Stimulated activated CD8-positive, alpha-beta memory T cell treated with anti-CD3 and anti-CD28 coated beads, Interleukin-7, amount 100 ng/mL, for 48 hours (primary cell): ENCODE measurements around the gene SPAG8.

Experiments used
- DNase-seq, 2 donors: peaks; one replicate each; pipeline ENCODE4 v3.0.0-alpha.2; 2020; ENCODE audit warnings: low read depth in 1 of 2; ENCODE audit errors: extremely low read depth in 1 of 2

SPAG8 gene

GRCh38 chr9:35840881-35841644 is 29.0 kb upstream of the SPAG8 start:
- DNase-seq = no peak

- DNase-seq = no peak
These were observed 27.9 kb upstream of the SPAG8 start for GRCh38 chr9:35839926-35840325.

GRCh38 chr9:35836595-35836994 is 24.5 kb upstream of the SPAG8 start:
- DNase-seq = no peak

DNA sequence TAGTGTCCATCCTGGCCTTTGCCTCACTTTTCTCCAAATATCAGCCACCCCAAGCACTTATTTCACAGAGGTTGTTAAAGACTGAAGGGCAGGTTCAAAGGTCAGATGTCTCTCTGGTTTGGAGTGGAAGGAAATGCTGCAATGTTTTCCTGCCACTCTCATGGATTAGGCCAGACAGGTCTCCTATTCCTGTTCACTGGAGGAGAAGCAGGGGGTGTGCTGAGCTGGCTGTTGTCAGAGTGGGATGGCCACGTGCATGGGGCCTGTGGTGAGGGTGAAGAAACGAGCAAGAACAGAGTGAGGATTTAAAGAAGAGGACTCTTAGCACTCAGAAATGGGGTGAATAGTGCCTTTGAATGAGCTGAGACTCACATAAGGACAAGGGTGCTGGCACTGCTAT is 23.7 kb upstream of the SPAG8 start:
- DNase-seq = no peak

- no peak for DNase-seq
These were observed 23.2 kb upstream of the SPAG8 start for GRCh38 chr9:35835216-35835632.

DNA sequence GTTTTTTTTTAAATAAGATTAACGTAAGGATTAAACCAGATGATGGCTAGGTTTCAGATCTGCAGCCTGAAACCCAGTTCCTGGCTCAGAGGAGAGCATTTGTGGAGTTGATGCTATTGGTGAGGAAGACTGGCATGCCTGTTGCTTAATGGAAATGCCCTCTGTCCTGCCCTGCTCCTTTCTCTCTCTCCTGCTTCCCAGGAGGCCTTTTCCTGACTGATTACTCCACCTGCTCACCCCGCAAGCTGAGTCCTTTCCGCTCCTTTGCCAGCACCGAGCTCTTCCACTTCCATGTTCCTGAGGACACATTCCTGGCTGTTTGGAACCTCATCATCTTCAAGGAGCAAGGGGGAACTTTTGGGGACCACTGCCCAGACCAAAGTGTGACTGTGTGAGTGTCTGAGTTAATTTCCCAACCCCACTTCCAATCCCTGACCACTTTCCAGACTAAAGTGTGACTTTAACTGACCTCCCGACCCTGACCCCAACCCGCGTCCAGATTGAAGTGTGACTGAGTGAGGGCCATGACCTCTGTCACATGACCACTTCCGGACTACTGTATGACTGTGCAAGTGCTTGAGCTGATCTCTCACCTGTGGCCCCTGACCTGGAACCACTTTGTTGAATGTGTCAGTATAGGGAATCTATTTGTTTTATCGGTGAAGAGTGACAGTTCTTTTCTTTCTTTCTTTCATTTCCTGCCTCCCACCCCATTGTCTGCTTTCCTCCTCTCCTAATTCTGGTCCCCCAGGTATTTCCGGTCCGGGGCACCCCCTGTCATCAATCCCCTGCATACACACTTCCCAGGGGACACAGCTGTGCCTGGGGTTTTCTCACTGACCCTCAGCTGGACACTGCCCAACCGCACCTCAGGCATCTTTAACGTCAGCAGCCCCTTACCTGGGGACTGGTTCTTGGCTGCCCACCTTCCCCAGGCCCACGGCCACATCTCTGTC is 22.5 kb upstream of the SPAG8 start:
- no peak for DNase-seq

DNA sequence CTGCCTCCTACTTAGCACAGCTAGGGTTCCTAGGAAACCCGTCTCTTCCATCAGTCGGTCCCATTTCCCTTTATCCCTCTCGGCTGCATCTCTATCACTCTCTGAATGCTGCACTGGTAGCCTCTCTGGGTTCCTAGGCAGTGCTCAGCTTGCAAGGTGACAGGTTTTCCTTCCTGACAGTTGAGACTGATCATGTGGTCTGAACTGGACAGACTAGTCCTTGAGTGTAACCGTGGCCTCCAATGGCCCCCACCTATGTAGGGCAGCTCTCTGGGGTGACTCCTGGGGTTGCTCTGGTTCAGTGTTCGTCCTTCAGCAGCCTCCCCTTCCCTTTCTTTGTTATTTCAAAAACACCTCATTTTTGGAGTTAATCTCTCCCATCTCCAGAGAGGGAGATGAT is 20.8 kb upstream of the SPAG8 start:
- no peak for DNase-seq

- no peak for DNase-seq
These were observed 19.0 kb upstream of the SPAG8 start for GRCh38 chr9:35831040-35831439.

- no peak for DNase-seq
These were observed 17.7 kb upstream of the SPAG8 start for GRCh38 chr9:35829764-35830096.

DNA sequence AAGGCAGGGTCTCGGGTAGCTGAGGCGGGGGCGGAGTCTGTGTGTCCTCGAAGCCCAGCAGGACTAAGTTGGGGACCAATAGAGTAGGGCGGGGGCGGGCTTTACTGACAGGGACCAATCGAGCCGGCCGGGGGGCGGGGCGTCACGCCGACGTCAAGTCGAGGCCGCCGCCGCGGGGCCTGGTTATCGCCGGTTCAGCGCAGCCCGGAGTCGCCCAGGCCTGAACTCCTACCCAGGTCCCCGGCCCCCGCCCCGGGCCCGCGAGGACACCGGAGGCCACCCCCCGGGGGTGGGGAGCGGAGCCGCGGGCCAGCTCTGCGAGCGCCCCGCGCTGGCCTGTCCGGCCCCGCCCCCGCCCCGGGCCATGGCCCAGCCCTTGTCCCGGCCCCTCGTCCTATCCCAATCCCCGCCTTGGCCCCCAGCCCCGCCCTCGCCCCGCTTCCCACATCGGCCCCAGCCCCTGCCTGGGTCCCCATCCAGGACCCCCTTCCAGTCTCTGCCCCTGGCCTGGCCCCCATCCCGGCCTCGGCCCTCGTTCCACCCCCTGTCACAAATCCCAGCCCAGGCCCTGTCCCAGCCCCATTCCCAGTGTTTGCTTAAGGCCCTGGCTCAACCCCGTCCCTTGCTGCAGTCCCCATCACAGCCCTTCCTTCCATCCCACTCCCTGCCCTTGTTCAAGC is 17.2 kb upstream of the SPAG8 start, which contains the start of gene TMEM8B:
TMEM8B (plus strand) TSS at position 145 of the 680 bp plus-strand sequence; CDS start at position 365, 220 bp downstream.
- peak; percentile 82 to 94 for DNase-seq

DNA sequence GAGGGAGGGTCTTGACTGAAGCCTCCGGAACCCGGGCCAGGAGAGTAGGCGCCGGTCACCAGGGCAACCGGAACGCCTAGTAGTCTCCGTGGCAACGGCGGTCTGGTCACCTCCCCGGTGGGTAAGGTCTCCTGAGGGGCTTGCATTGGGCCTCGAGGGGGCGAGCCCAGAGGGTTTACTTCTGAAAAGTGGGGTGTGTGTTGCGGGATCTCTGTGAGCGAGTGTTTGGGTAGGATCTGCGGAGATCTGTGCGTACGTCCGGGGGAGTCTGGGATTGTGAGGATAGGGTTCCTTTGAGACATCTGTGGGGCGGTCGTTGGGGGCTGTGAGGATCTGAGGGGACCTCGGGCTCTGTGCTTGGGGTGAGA is 16.6 kb upstream of the SPAG8 start, which contains the start of gene FAM221B:
FAM221B (minus strand) TSS at position 17 of the 368 bp plus-strand sequence. CDS start 2,571 bp downstream, outside the sequence.
- no peak for DNase-seq

- DNase-seq = no peak
These were observed 15.4 kb upstream of the SPAG8 start for GRCh38 chr9:35827486-35827885.

- DNase-seq = no peak
These were observed 14.1 kb upstream of the SPAG8 start for GRCh38 chr9:35826071-35826701.

- no peak for DNase-seq
These were observed 10.9 kb upstream of the SPAG8 start for GRCh38 chr9:35822926-35823325.

- DNase-seq = no peak
These were observed 8.0 kb upstream of the SPAG8 start for GRCh38 chr9:35820076-35820475.

GRCh38 chr9:35818341-35818740 is 6.3 kb upstream of the SPAG8 start:
- no peak for DNase-seq

- no peak for DNase-seq
These were observed 4.6 kb upstream of the SPAG8 start for GRCh38 chr9:35816708-35817107.

GRCh38 chr9:35814841-35815543 is 2.9 kb upstream of the SPAG8 start, which contains the start of gene HINT2:
HINT2 (minus strand) TSS chr9:35815042; CDS start chr9:35814979, 63 bp downstream.
- DNase-seq = peak; percentile 90 to 99

GRCh38 chr9:35814106-35814840 is 2.2 kb upstream of the SPAG8 start:
- peak in 1 of 2 donors; percentile 23 for DNase-seq
